ENCODE data around the gene FOXO4. TPM values are rescaled to one million over a fixed set of nuclear protein-coding genes. Genes with fewer than 3 reads are reported as not detected.

Gene FOXO4
- total and polyA plus RNA-seq, 11 donors = 23.2 to 48.7 (median 32.7) TPM

GRCh38 chrX:71091263-71091662 lies 4.4 kb upstream of the FOXO4 start:
- Histone ChIP-seq H3K4me1 (peaks cover 0 to 4% (median 0%) of the 10 kb centered on the region in 12 donors), H3K9me3 (no peaks in the 10 kb centered on the region), H3K27ac (no peak overlapping the region), H3K4me3 (no peak overlapping the region), H3K36me3 (no peaks in the 10 kb centered on the region), H3K27me3 (peaks cover 0 to 16% (median 0%) of the 10 kb centered on the region in 9 donors)
- intact Hi-C loops (cut with DNase I) = no loop called here
- no peak for ATAC-seq
- 72 to 92% (median 80%) methylated on average over 5 of the region's 5 CpGs for WGBS, 4 donors
- no peak for DNase-seq
- TF ChIP-seq CTCF (IDR thresholded peaks at IDR 0.05) = no peak
- no peak for TF ChIP-seq POLR2A (IDR thresholded peaks at IDR 0.05)

DNA sequence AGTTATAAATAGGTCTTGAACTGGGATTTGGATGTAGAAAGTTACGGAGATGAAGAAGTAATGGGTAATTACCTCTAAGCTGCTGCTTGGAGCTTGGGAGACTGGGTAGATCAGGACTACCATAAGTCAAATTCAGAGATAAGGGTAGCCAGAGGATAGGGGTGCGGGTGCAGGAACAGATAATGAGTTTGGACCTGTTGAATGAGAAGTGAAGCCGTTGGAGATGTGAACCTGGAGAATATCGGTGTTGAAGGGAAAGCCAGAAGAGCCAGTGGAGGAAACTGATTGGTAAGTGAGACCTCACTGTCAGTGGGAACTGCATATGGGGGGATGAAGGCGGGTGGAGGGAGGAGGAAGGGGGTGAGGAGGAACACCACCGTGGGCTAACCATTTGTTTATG lies 618 bp upstream of the FOXO4 start:
- ATAC-seq = no peak
- H3K27ac ChIP-seq = no peak overlapping the region

DNA sequence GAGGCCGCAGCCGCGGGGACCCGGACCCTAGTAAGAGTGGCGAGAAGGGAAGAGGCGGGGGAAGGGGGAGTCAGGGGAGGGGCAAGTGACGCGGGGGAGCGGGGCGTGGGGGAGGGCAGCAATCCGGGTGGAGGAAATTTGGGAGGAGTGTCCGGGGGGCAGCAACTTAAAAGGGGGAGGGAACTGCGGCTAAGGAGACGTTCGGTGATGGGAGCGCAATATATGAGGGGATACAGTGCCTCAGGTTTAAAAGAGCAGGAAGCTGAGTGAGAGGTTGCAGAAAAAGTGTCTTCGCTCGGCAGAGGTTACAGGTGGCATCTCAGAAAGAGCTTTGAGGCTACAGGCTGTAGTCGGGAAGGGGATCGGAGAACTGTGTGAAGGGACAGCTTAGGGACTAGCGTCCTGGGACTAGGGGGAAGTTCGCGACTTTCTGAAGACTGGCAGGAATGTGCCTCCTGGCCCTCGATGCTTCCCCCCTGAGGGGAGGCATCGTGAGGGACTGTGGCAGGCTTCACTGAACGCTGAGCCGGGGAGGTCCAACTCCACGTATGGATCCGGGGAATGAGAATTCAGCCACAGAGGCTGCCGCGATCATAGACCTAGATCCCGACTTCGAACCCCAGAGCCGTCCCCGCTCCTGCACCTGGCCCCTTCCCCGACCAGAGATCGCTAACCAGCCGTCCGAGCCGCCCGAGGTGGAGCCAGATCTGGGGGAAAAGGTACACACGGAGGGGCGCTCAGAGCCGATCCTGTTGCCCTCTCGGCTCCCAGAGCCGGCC lies 519 bp downstream of the FOXO4 start:
- TF ChIP-seq POLR2A (IDR thresholded peaks at IDR 0.05) (peak in 1 of 2 donors; percentile 44), CTCF (IDR thresholded peaks at IDR 0.05) (no peak)
- H3K27me3 ChIP-seq = peaks cover 0 to 6% (median 0%) of the 10 kb centered on the region in 9 donors
- ATAC-seq (peak; percentile 78 to 88 (median 82)), DNase-seq (peak in 1 of 5 donors; percentile 77)
- peaks cover 0 to 19% (median 5%) of the 10 kb centered on the region in 12 donors for H3K4me1 ChIP-seq
- no peaks in the 10 kb centered on the region for H3K36me3 ChIP-seq
- H3K9me3 ChIP-seq = no peaks in the 10 kb centered on the region
- intact Hi-C loops (cut with DNase I) = loop anchor here in 5 of 10 donors (2.0 to 5.0 kb wide), 4 partner anchors 27 to 86 kb away; partner anchors contain the start of gene SNX12 (in 1 of the 5)
- peak overlapping the region; percentile 33 to 86 (median 62) for H3K4me3 ChIP-seq
- WGBS, 4 donors = 1 to 33% (median 11%) methylated on average over 38 to 46 of the region's 46 CpGs
- peak overlapping the region; percentile 19 to 80 (median 60) for H3K27ac ChIP-seq

More for the DNA sequence above, 618 bp upstream of the FOXO4 start:
- peaks cover 0 to 19% (median 5%) of the 10 kb centered on the region in 12 donors for H3K4me1 ChIP-seq
- 21 to 41% (median 30%) methylated on average over 6 of the region's 6 CpGs for WGBS, 4 donors
- intact Hi-C loops (cut with DNase I) = loop anchor here in 5 of 10 donors (5.0 kb wide), 3 partner anchors 37 to 87 kb away; no protein-coding TSS in a partner anchor
- H3K27me3 ChIP-seq = peaks cover 0 to 11% (median 0%) of the 10 kb centered on the region in 9 donors
- H3K36me3 ChIP-seq = no peaks in the 10 kb centered on the region
- no peak for TF ChIP-seq POLR2A (IDR thresholded peaks at IDR 0.05)
- no peaks in the 10 kb centered on the region for H3K9me3 ChIP-seq
- DNase-seq = no peak
- peak overlapping the region in 11 of 12 donors; percentile 19 to 86 (median 62) for H3K4me3 ChIP-seq

GRCh38 chrX:71096760-71097032 lies 1.0 kb downstream of the FOXO4 start:
- no peaks in the 10 kb centered on the region for H3K9me3 ChIP-seq
- WGBS, 4 donors = 1 to 37% (median 7%) methylated on average over 9 of the region's 9 CpGs
- ATAC-seq (no peak), DNase-seq (peak in 1 of 5 donors; percentile 49)
- H3K27me3 ChIP-seq = peaks cover 0 to 6% (median 0%) of the 10 kb centered on the region in 9 donors
- H3K4me1 ChIP-seq = peaks cover 0 to 19% (median 5%) of the 10 kb centered on the region in 12 donors
- intact Hi-C loops (cut with DNase I) = loop anchor here in 5 of 10 donors (2.0 to 5.0 kb wide), 4 partner anchors 28 to 86 kb away; partner anchors contain the start of gene SNX12 (in 1 of the 5)
- no peaks in the 10 kb centered on the region for H3K36me3 ChIP-seq
- H3K4me3 ChIP-seq = peak overlapping the region; percentile 33 to 86 (median 62)
- TF ChIP-seq POLR2A (IDR thresholded peaks at IDR 0.05) (no peak), CTCF (IDR thresholded peaks at IDR 0.05) (no peak)
- H3K27ac ChIP-seq = peak overlapping the region in 6 of 12 donors; percentile 20 to 79 (median 70)
